Ishikawa (cell line): ENCODE results near the gene WNT11.

Experiments used
- CEBPB ChIP-seq: IDR thresholded peaks from 2 replicates; pipeline ENCODE4 v1.6.1; 2012
- CREB1 ChIP-seq: IDR thresholded peaks from 2 replicates; pipeline ENCODE4 v1.6.1; 2012; ENCODE audit warnings: low read depth
- EGR1 ChIP-seq: IDR thresholded peaks from 2 replicates; pipeline ENCODE4 v1.6.1; 2012
- EP300 ChIP-seq: IDR thresholded peaks from 2 replicates; pipeline ENCODE4 v1.6.1; 2012; ENCODE audit warnings: borderline replicate concordance
- FOXM1 ChIP-seq: IDR thresholded peaks from 2 replicates; pipeline ENCODE4 v1.6.1; 2012; ENCODE audit warnings: low read depth, borderline replicate concordance
- MAX ChIP-seq: IDR thresholded peaks from 2 replicates; pipeline ENCODE4 v1.6.1; 2012
- NFIC ChIP-seq: IDR thresholded peaks from 2 replicates; pipeline ENCODE4 v1.6.1; 2012
- RAD21 ChIP-seq: IDR thresholded peaks from 2 replicates; pipeline ENCODE4 v1.6.1; 2012; ENCODE audit warnings: low read depth
- TAF1 ChIP-seq: IDR thresholded peaks from 2 replicates; pipeline ENCODE4 v1.6.1; 2012; ENCODE audit warnings: low read depth, mild to moderate bottlenecking
- TCF12 ChIP-seq: IDR thresholded peaks from 2 replicates; pipeline ENCODE4 v1.6.1; 2012; ENCODE audit warnings: low read depth
- TEAD4 ChIP-seq: IDR thresholded peaks from 2 replicates; pipeline ENCODE4 v1.6.1; 2012
- YY1 ChIP-seq: IDR thresholded peaks from 2 replicates; pipeline ENCODE4 v1.6.1; 2012; ENCODE audit warnings: low read depth
- ZBTB7A ChIP-seq: IDR thresholded peaks from 2 replicates; pipeline ENCODE4 v1.6.1; 2012; ENCODE audit warnings: low read depth
- TF ChIP-seq, protein P1 (sequence below): IDR thresholded peaks from 2 replicates; pipeline ENCODE4 v1.6.1; 2012; ENCODE audit warnings: low read depth, mild to moderate bottlenecking
- TF ChIP-seq, protein P2 (sequence below): IDR thresholded peaks from 2 replicates; pipeline ENCODE4 v1.6.1; 2012

WNT11 gene

DNA sequence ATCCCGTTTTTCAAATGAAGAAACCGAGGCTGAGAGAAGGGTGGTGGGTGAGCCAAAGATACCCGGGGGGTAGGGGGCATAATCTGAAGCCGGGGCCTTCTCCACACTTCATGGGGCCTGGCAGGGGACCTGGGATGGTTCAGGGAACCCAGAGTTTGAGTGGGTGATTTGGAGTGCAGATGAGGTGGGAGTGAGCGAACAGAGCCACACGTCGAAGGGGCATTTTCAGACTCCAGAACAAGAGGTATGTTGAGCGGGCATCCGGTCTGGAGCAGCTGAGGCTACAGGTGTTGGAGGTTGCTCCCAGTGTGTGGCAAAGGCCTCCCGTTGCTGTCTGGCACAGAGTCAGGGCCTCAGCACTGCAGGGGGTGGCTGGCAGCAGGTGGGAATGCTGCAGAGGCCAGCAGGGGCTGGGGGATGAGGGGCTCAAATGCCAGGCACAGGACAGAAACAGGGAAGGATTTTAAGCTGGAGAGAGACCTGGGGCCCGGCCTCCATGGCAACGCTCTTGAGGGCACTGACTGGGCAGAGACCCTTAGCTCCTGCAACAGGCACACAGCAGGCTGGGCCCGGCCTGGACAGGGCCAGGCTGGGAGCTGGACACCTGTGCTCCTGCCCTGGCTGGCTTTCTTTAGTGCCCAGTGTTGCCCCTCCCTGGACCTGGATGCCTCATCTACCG lies 46.2 kb downstream of the WNT11 start:
- TF ChIP-seq TCF12, result peak; percentile 96
- peak; percentile 61 for TF ChIP-seq TEAD4
- TF ChIP-seq CEBPB, result no peak
- peak; percentile 95 for TF ChIP-seq NFIC
- TF ChIP-seq EP300, result peak; percentile 59; the same call in 1 of the 2 replicates

DNA sequence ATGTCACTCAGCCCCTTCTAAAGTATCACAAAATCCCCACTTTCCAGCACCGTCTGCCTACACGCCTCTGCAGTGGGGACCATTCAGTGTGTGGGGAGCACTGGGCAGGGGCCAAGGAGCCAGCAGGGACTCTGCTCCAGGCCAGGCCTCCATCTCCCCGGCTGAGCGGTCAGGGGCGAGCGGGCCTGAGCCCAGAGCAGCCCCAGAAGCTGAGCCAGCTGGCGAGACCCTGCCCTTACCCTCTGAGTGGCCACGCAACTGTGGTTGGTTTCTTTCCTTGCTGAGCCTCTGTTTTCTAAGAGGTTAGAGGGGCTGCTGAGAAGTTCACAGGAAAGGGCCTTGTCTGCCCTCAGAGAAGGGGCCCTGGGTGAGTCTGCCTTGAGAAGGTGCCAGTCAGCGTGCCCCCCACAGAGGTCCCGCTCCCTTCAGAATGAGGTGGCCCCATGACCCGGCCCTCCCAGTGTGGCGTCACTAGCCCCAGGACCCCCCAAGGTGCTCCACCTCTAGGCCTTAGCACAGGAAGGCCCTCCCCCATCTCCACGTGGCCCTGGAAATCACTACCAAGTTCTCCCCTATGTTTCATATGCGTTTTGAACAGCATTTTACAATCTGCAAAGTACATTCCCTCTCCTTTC lies 46.9 kb downstream of the WNT11 start:
- TF ChIP-seq NFIC (peak; percentile 19; the same call in 1 of the 2 replicates), RAD21 (no peak)

- TF ChIP-seq YY1, result no peak
- TF ChIP-seq ZBTB7A, result no peak
- TF ChIP-seq CEBPB, result no peak
- TF ChIP-seq EP300, result no peak
- no peak for TF ChIP-seq EGR1
- no peak for TF ChIP-seq FOXM1
- TF ChIP-seq TEAD4, result no peak
- TF ChIP-seq TCF12, result no peak
- TF ChIP-seq CREB1, result no peak
- no peak for TF ChIP-seq TAF1
- no peak for TF ChIP-seq NFIC
- TF ChIP-seq RAD21, result no peak
- TF ChIP-seq MAX, result no peak
- TF ChIP-seq, protein P1, sequence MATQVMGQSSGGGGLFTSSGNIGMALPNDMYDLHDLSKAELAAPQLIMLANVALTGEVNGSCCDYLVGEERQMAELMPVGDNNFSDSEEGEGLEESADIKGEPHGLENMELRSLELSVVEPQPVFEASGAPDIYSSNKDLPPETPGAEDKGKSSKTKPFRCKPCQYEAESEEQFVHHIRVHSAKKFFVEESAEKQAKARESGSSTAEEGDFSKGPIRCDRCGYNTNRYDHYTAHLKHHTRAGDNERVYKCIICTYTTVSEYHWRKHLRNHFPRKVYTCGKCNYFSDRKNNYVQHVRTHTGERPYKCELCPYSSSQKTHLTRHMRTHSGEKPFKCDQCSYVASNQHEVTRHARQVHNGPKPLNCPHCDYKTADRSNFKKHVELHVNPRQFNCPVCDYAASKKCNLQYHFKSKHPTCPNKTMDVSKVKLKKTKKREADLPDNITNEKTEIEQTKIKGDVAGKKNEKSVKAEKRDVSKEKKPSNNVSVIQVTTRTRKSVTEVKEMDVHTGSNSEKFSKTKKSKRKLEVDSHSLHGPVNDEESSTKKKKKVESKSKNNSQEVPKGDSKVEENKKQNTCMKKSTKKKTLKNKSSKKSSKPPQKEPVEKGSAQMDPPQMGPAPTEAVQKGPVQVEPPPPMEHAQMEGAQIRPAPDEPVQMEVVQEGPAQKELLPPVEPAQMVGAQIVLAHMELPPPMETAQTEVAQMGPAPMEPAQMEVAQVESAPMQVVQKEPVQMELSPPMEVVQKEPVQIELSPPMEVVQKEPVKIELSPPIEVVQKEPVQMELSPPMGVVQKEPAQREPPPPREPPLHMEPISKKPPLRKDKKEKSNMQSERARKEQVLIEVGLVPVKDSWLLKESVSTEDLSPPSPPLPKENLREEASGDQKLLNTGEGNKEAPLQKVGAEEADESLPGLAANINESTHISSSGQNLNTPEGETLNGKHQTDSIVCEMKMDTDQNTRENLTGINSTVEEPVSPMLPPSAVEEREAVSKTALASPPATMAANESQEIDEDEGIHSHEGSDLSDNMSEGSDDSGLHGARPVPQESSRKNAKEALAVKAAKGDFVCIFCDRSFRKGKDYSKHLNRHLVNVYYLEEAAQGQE, result no peak
- TF ChIP-seq, protein P2, sequence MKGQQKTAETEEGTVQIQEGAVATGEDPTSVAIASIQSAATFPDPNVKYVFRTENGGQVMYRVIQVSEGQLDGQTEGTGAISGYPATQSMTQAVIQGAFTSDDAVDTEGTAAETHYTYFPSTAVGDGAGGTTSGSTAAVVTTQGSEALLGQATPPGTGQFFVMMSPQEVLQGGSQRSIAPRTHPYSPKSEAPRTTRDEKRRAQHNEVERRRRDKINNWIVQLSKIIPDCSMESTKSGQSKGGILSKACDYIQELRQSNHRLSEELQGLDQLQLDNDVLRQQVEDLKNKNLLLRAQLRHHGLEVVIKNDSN, result no peak
Measured at GRCh38 chr11:76158394-76159302, 47.7 kb downstream of the WNT11 start.

DNA sequence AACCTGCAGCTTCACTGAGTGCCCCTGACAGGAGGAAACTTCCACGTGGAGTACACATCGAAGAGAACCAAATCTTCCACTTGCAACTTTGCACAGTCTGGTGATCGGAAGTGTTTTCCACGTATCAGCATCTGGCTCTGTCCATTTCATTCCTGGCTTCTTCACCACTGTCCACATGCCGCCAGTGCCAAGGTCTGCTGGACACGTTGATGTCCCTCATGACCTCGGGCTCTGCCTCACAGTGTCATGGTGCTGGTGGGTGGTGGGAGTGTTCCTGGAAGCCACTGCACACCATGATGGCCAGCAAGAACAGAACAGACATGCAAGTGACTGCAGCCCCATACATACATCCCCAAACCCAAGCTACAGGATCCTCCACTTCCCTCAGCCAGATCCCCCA lies 48.4 kb downstream of the WNT11 start:
- TF ChIP-seq RAD21 (no peak), TCF12 (no peak), EP300 (no peak), EGR1 (no peak)
- TF ChIP-seq, protein P2, result no peak
- TF ChIP-seq, protein P1, result no peak

GRCh38 chr11:76156971-76157427 lies 49.3 kb downstream of the WNT11 start:
- TF ChIP-seq, protein P2, result no peak
- TF ChIP-seq NFIC, result no peak
- no peak for TF ChIP-seq EGR1
- no peak for TF ChIP-seq TEAD4
- no peak for TF ChIP-seq EP300
- TF ChIP-seq RAD21, result no peak
- no peak for TF ChIP-seq TCF12
- no peak for TF ChIP-seq CREB1
- no peak for TF ChIP-seq CEBPB
- TF ChIP-seq TAF1, result no peak
- TF ChIP-seq ZBTB7A, result no peak
- no peak for TF ChIP-seq FOXM1
- TF ChIP-seq YY1, result no peak
- TF ChIP-seq, protein P1, result no peak
